NCI-H2081 treated with DMSO at 0.1 percent for 48 hours (cell line): Measurements from ENCODE around the gene MACROD2.

Source experiments
- DNase-seq: peaks from one replicate; lab custom pipeline; 2025; lab: John Stamatoyannopoulos, UW

The MACROD2 gene

DNA sequence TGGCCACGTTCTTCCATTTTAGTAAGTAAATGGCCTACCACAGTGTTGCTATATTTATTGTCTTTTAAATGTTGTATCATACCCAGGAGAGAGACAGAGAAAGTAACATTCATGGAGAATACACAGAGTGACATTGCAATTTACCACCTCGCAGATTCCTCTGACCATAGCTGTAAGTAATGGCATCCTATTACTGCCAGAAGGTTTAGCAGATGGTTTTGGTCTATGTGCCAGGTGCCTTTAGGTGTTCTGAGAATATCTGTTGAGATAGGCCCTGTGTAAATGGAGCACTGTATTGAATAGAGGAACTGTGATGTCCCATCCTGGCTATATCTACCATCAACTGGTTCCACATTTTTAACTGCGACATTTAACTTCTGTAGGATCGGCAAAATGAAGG, 2018.3 kb downstream of the MACROD2 start:
- DNase-seq = no peak

DNA sequence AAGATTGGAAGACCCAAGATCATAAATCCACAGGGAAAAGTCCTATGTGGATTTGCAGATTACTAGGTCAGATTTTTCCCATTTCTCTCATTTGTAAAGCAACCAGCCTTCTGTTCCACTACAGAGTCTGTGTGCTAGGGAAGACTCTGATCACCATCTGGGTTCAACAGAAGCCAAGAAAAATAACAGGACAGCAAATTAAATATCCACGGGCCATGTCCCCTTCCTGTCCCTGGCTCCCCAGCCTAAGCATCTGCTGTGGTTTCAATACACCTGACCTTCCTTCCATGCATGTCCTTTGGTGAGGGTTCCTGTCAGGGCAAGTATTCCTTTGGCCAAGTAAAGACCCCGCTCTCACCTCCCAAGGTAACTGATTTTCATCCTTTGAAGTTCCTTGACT, 2019.1 kb downstream of the MACROD2 start:
- no peak for DNase-seq

DNA sequence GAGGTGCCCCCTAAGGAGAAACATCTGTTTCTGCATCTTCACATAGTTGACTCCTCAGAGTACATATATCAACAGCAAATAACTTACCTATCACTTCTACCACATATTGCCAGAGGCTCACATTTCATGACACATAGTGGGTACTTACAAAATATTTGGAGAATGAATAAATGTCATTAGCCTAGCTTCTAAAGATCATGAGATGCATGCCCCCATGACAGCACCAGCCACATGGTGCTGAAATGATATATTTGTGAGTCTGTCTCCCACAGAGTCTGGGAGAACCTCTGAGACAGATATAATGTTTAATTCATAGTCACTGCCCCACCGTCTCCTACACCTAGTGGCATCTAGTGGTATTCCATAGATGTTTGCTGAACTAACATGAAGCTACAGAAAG, 2022.3 kb downstream of the MACROD2 start:
- DNase-seq = no peak

DNA sequence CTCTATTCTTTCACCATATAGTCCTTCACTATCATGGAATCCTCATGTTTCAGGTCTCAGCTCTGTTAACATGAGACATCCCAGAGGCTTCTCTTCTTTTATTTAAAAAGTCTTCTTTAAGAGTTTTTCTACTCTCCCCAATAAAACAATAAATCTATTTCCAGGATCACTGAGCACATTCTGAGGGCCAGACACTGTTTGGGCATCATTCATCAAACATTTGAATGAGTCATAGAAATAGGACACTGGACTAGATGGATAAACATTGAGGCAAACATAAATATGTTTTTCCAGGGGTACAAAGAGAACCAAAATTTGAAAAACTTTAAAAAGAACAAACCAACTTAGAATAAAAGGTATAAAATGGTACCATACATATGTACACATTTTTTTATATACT, 2023.6 kb downstream of the MACROD2 start:
- no peak for DNase-seq

DNA sequence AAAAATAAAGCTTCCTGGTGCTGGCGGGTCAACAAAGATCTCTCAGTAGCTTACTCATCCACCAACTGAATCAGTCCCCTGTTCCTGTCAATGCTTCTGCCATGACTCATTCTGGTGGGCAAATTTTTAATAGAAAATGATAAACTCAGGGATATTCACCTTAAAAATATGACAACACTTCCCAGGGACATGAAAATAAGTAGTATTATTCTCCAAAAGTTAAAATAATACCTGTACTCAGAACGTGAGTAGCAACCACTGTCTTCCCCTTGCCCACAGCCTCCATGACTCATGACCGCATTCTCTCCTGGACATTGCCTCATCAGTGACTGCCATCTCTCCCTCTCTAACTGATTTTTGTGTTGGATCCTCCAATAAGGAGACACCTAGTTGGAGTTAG, 2025.7 kb downstream of the MACROD2 start:
- no peak for DNase-seq

DNA sequence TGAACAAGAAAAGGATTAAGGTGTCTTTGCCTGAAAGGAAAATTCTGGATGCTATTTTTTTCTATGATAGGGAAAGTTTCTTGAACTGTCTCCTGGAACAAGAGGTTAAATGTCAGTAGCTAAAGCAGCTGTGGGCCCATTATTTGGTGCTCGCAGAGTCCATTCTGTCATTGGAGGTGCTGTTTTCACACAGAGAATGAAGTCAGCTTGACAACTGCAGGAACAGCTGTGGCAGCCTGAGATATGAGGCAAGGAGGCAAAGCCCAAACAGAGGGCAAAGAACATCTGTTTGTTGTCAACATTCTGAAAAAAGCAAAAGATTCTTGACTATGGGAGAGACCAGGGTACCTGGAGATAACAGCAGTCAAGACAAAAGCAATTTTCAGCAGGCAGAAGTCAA, 2029.8 kb downstream of the MACROD2 start:
- no peak for DNase-seq

DNA sequence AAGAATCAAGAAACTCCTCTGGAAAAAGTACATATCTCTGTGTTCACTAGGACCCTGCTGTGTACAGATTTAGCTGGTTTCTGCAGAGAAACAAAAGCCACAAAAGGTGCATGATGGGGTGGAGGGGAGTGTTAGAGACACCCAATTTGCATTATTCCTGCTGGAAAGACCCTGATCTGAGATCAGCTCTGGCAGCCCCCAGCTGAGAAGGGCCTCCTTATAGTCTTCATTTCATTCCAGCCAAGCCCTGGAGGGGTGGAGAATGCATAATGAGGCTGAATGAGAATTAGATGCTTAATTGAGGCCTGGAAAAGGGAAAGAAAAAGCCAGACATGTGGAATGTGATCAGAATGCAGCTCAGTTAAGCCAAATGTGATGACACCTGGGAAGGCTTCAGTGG, 2032.4 kb downstream of the MACROD2 start:
- no peak for DNase-seq

DNA sequence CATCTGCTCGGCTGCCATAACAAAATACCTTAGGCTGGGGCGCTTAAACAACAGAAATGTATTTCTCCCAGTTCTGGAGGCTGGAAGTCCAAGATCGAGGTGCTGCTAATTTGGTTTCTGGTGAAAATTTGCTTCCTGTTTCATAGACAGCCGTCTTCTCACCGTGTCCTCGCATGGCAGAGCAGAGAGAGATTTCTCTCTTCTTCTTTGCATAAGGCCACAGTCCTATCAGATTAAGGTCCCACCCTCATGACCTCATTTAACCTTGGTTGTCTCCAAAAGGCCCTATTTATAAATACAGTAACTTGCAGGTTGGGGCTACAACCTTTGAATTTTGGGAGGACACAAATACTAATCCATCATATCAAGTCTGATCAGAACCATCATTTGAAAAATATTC, 2033.6 kb downstream of the MACROD2 start:
- no peak for DNase-seq

DNA sequence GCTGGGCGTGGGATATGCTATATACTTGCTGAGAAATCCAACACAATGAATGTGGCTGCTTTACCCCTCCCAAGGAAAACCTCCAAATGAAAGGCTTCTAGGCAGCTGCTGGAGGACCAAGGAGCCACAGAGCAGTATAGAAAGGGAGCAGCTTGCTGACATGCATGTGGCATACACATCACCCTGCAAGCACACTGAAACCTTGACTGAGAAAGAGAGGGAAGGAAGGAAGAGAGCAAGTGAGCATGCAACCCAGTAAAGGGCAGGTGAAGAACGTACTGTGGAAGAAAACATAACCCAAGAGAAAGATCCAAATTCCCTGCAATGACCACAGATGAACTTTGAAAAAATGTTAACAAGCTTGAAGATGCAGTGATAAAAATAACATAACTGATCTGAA, 2034.9 kb downstream of the MACROD2 start:
- no peak for DNase-seq

DNA sequence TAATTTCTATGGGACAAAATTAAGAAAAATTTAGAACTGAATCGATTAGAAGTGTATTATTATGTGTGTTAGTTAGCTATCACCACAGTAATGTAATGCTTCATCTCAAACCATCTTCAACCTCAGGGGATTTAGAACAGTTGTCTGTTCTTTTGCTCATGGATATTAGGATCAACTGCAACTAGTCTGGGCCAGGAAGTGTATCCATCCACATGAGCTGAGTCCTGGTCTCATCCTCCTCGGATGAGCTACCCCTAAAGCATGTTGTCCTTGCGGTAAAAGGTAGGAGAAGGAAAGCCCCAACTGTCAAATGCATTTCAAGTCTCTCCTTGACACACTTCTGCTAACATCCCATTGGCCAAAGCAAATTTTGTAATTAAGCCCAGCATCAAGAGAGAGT, 2040.3 kb downstream of the MACROD2 start:
- no peak for DNase-seq

DNA sequence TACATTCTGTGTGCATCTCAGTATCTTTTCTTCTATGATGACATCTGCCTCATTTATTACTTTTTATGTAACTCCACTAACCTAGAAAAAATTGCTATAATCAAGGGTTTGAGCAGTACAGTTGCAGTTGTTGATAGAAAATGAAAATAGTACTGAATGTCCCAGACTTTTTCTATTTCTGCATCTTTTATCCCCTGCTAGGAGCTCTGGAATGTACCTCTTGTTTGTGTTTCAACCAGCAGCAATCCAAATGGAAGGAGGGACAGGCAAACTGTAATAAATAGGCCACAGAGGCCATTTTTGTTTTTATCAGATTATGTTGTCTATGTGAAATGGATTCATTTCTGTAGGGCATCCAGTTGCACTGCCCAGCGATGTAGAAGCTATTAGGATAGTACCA, 2041.0 kb downstream of the MACROD2 start:
- DNase-seq = no peak

DNA sequence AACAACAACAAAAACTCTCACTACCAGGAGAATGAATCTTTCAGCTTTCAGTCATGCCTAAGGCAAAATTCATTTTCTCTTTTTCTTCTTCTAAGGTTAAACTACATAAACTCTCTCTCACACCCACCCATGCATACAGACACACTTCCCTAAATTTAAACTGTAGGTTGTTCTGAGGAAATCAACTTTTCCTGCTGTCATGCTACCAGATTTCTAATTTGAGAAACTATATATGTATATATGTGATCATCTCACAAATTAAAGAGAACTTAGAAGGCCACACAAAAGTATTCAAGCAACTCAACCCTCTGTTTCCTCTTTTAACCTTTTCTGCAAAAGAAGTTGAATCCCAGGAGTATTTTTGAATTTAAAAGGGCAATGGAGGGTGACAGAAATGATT, 2045.4 kb downstream of the MACROD2 start:
- no peak for DNase-seq

DNA sequence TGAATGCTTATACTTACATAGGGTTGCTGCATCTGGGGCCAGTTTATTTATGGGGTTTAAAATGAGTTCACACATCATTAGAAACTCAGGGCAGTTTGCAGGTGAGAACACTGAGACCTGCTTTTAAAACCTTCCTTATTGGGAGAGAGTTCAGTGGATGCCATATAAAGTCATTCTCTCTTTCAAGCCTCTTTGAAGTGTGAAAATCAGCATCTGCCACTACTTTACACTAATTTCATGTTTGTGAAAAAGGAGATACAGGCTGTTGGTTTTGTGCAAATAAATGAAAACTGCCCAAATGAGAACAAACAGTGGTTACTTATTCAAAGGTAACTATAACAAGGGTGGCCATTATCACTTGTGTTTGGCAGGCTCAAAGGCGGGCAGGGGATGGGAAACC, 2047.4 kb downstream of the MACROD2 start:
- no peak for DNase-seq

DNA sequence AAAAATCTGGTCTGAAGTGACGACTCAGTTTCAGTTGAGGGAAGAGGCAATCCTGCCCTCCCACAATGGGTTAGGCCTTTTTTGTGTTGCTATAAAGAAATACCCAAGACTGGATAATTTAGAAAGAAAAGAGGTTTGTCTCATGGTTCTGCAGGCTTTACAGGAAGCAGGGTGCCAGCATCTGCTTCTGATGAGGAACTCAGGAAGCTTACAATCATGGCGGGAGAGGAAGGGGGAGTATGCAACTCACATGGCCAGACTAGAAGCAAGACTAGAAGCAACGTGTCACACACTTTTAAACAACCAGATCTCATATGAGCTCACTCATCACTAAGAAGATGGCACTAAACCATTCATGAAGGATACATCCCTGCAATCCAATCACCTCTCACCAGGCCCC, 2048.6 kb downstream of the MACROD2 start:
- DNase-seq = no peak

DNA sequence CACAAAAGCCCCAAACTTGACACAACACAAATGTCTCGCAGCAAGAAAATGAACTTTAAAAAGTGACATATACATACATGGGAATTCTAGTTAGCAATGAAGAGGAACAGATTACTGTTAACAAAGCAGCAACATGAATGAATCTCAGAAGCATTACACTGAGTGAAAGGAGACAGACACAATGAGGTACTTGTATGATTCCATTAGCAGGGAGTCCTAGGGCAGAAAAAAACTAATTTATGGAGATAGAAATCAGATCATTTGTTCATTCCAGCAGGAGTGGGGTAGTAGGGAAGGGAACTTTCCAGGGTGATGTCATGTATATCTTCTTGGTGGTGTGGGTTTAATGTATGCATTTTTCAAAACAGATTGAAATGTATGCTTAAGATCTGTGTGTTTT, 2053.6 kb downstream of the MACROD2 start:
- DNase-seq = no peak

DNA sequence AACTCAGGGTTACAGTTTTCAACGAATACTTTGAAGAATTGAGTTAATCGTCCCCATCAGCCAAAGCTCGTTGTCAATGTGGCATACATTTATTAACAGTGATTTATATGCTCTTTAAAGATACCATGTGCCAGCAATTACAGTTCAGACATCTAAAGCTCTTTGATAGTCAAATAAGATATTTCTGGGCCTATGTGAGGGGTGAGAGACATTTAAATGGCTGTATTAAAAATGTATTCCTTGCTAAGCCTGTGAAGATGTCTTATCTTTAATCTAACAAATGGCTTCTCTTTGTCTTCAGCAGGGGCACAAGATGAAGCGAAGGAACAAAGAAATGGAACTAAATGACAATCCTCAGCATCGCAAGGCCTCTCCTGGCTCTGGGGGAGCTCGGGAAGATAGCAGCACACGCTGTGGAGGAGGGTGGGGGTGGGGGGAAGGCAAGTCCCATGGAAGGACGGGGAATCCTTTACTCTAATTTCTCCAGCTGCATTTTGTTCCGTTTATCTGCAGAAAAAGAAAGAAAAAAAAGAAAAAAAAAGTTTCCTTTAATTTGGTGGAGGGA, 2054.3 kb downstream of the MACROD2 start:
- no peak for DNase-seq

DNA sequence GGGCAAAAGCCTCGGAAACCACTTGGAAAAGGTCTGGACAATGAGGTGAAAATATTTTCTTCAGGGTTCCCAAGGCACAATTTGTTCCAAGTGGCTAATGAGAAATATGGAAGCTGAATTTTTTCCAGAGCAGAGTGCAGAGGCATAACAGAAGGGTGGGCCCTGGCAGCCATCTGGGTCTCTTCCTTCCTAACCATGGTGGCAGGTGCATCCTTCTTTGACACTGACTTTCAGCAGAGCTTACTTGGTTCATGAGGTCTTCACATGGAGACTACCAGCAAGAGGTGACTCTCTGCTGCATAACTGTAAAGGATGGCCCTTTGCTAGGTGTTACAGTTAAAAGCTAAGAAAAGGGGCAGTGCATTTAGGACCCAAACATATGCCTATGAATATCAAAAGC, 2055.1 kb downstream of the MACROD2 start:
- no peak for DNase-seq

DNA sequence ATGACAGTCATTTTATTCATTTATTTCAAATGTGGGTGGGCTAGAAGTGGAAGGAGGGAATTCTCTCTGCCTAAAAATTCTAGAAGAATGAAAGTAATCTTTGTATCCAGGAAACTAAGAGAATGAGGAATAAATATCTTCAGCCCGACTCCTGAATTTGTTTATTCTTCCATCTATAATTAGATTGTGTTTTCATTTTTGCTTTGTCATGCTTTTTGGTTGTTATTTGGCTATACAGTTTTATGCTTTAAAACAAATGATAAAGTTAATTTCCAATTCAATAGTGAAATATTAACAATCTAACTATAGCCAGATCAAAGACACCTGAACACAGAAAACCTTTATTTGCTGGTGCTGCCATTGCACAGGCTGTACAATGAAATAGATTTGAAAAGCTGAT, 2056.7 kb downstream of the MACROD2 start:
- no peak for DNase-seq

DNA sequence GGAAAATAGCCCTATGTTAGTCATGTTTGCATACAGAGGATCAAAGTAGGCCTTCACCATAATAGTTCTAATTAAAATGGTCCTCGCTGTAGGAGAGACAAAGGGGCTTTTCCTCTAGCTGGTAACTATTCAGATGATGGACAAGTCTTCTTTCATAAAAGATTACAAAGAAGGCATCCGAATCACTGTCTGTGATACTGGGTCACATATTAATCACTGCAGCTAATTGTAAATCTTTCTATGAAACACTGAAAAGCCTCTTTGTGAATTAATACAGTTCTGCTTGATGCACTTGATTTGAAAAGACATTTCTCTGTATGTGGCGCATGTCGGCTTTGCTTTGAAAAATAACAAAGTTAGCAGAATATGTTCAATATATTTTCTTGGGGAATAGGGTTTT, 2057.1 kb downstream of the MACROD2 start:
- no peak for DNase-seq

DNA sequence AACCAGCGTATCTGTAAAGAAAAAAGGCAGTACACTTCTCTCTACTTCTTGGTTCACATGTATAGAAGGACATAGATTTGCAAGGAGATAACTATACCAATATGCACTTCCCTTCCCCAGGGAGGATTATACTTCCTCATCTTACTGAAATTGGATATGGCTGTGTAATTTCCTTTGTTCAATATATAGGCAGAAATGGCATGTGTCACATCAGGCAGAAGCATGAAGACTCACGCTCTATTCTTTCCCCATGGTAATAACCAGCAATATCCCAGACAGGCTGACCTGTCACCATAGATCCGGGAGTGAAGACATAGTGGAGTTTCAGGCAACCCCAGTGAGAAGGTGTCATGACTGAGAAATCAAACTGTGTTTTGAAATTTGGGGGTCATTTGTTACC, 2059.7 kb downstream of the MACROD2 start:
- DNase-seq = no peak

DNA sequence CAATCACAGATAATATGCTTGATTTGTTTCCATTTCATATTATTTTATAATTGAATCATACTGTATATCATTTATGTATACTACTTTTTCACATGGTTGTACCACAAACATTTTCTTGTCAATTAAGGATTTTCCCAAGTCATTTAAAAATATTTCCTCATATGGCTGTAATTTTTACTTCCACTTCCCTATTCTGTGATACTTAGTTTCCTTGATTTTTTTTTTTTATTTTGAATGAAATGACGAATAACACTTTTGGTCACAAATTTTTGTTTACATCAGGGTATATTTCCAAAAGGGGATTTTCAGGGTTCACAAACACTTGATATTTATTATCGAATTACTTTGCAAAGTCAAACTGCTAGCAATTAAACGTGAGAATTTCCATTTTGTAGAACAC, 2062.3 kb downstream of the MACROD2 start:
- DNase-seq = no peak

DNA sequence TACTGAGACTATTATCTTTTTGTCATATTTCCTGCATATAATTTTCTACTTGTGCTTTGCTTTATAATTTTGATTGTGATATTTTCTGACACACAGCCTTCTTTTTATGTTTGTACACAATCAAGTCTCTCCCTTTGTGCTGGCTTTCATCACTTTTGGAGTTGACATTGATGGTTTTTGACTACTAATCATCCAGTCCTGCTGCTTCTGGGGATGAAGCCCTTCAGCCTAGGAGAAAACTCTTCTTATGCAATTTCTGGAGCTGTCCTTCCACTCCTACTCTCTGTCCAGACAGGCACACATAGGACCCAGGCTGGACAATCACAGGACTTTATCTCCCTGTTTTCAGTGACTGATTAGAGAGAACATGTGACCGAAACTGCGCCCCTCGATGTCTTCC, 2063.0 kb downstream of the MACROD2 start:
- no peak for DNase-seq

DNA sequence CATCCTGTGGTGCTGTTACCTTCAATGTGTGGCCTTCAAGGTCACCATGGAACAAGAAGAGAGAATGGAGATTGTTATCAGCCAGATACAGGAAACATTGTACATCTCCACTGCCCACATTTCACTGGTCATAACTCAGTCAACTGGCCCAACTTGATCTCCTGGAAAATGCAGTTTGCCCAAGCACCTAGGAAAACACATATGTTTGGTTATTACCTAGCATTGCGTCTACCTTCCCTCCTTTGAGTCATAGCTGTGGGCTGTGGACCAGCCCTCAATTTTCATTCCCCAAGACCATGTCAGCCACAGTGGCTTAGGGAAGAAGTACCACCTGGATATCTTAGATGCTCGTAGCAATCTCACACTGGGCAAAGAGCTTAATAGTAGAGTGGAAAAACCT, 2064.5 kb downstream of the MACROD2 start:
- DNase-seq = no peak

DNA sequence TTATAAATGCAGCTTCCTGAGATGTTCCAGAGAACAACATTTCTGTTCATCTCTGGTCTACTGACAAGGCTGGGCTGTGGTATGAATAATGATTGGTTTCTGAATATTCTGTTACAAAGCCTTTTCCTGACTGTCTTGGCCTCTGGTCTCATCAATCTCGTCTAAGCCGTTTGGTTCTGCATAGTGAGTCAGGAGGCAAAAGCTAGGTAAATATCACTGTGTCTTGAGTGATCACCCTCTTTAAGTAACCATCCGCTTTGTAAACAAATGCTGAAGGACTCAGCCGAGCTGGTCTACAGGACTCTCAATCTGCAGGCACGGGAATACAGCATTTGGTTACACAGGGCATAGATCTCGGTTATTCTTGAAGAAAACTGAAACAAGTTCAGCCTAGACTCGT, 2066.0 kb downstream of the MACROD2 start:
- DNase-seq = no peak
